GM12892 (cell line): Measurements from ENCODE around the gene NSUN6.

Experiments used
- POLR2AphosphoS5 ChIP-seq: IDR thresholded peaks from 2 replicates; pipeline ENCODE4 v1.6.1; 2011; ENCODE audit warnings: low read depth, low read length, control low read depth
- TAF1 ChIP-seq: IDR thresholded peaks from 2 replicates; pipeline ENCODE4 v1.6.1; 2011; ENCODE audit warnings: low read depth, mild to moderate bottlenecking, control low read depth, low read length, borderline replicate concordance

- TF ChIP-seq POLR2AphosphoS5 (no peak), TAF1 (no peak)
Observed at GRCh38 chr10:18540195-18540594, 111.2 kb downstream of the NSUN6 start.
